Neural cell (in vitro differentiated cells): Measurements from ENCODE around the gene NFKBIA. TPM values are rescaled to one million over a fixed set of nuclear protein-coding genes. Genes with fewer than 3 reads are reported as not detected.
"Not testable (repeated sequence)": the region's sequence is repeated elsewhere in the genome, so short reads cannot be mapped to it uniquely, and the experiment has no call there.

ENCODE experiments used
- H2AFZ ChIP-seq: fragments of 200-600, 300-800 bp; sonication (generic), shearing (Covaris generic); 2 replicates; pipeline ENCODE4 v1.6.0; 2014; ENCODE audit warnings: low read depth, mild to moderate bottlenecking, antibody characterized with exemption, low read length, moderate library complexity
- H3F3A ChIP-seq: fragments of 200-600 bp; shearing (Covaris generic); 2 replicates; pipeline ENCODE4 v1.6.1; 2016; ENCODE audit warnings: mild to moderate bottlenecking, moderate library complexity, mixed read lengths, antibody characterized with exemption, low read length; ENCODE audit not compliant: insufficient read depth, poor library complexity, severe bottlenecking
- H3K27ac ChIP-seq: fragments of 200-600, 300-800 bp; sonication (generic), shearing (Covaris generic); 2 replicates; pipeline ENCODE4 v1.5.1; 2014; ENCODE audit warnings: mild to moderate bottlenecking, low read length, moderate library complexity
- H3K27me3 ChIP-seq: fragments of 300-800, 200-600 bp; sonication (generic), shearing (Covaris generic); 2 replicates; pipeline ENCODE4 v1.6.0; 2014; ENCODE audit warnings: mild to moderate bottlenecking, low read depth, low read length, moderate library complexity; ENCODE audit not compliant: insufficient read depth
- H3K36me3 ChIP-seq: fragments of 300-800, 200-600 bp; sonication (generic), shearing (Covaris generic); 2 replicates; pipeline ENCODE4 v1.5.1; 2014; ENCODE audit warnings: mild to moderate bottlenecking, antibody characterized with exemption, low read length, moderate library complexity; ENCODE audit not compliant: insufficient read depth
- H3K4me2 ChIP-seq: fragments of 300-800, 200-600 bp; sonication (generic), shearing (Covaris generic); 2 replicates; pipeline ENCODE4 v1.6.0; 2014; ENCODE audit warnings: mild to moderate bottlenecking, low read length
- H3K4me3 ChIP-seq: fragments of 300-800, 200-600 bp; sonication (generic), shearing (Covaris generic); 2 replicates; pipeline ENCODE4 v1.5.1; 2014; ENCODE audit warnings: mild to moderate bottlenecking, low read length, moderate library complexity
- H3K79me2 ChIP-seq: fragments of 200-600 bp; shearing (Covaris generic); replicated peaks from 2 replicates; pipeline ENCODE4 v1.6.0; 2014; ENCODE audit warnings: mild to moderate bottlenecking, low read length, moderate library complexity; ENCODE audit not compliant: insufficient read depth
- H3K9ac ChIP-seq: fragments of 300-800, 200-600 bp; sonication (generic), shearing (Covaris generic); 2 replicates; pipeline ENCODE4 v1.6.1; 2016; ENCODE audit warnings: mild to moderate bottlenecking, low read length, mixed read lengths
- H3K9me2 ChIP-seq: fragments of 200-600 bp; shearing (Covaris generic); 2 replicates; pipeline ENCODE4 v1.6.1; 2016; ENCODE audit warnings: mild to moderate bottlenecking, low read length, mixed read lengths; ENCODE audit not compliant: insufficient read depth
- H3K9me3 ChIP-seq: fragments of 200-600, 300-800 bp; sonication (generic), shearing (Covaris generic); 2 replicates; pipeline ENCODE4 v1.6.1; 2016; ENCODE audit warnings: mild to moderate bottlenecking, mixed run types, low read length, moderate library complexity, mixed read lengths
- H4K20me1 ChIP-seq: fragments of 200-600 bp; shearing (Covaris generic); 2 replicates; pipeline ENCODE4 v1.6.1; 2016; ENCODE audit warnings: mild to moderate bottlenecking, mixed run types; ENCODE audit not compliant: insufficient read depth
- CTCF ChIP-seq: fragments of 450-650 bp; IDR thresholded peaks from 2 replicates; pipeline ENCODE4 v1.5.1; 2014; ENCODE audit warnings: antibody characterized with exemption, mild to moderate bottlenecking, moderate library complexity; ENCODE audit not compliant: poor library complexity, severe bottlenecking
- EZH2 ChIP-seq: fragments of 200-600, 300-800 bp; shearing (Covaris generic), sonication (generic); IDR thresholded peaks from 2 replicates; pipeline ENCODE4 v1.6.1; 2014; ENCODE audit warnings: antibody characterized with exemption, low read length, borderline replicate concordance, mild to moderate bottlenecking; ENCODE audit not compliant: insufficient read depth, poor library complexity, severe bottlenecking
- MXI1 ChIP-seq: fragments of 450-650 bp; conservative IDR thresholded peaks from 2 replicates; pipeline ENCODE4 v1.6.1; 2014; ENCODE audit warnings: antibody characterized with exemption, mild to moderate bottlenecking; ENCODE audit not compliant: poor library complexity, severe bottlenecking
- POLR2AphosphoS5 ChIP-seq: IDR thresholded peaks from 2 replicates; pipeline ENCODE4 v1.6.1; 2012
- RAD21 ChIP-seq: fragments of 450-650 bp; conservative IDR thresholded peaks from 2 replicates; pipeline ENCODE4 v1.6.1; 2014; ENCODE audit warnings: antibody characterized with exemption, mild to moderate bottlenecking, moderate library complexity
- REST ChIP-seq: IDR thresholded peaks from 2 replicates; pipeline ENCODE4 v1.6.1; 2012; ENCODE audit warnings: borderline replicate concordance
- SMC3 ChIP-seq: fragments of 450-650 bp; conservative IDR thresholded peaks from 2 replicates; pipeline ENCODE4 v1.6.1; 2014; ENCODE audit warnings: antibody characterized with exemption, mild to moderate bottlenecking, moderate library complexity; ENCODE audit not compliant: poor library complexity
- polyA plus RNA-seq: library from polyadenylated mRNA; depleted of rRNA; stranded (reverse); fragments of >200 nt; gene quantifications from 2 replicates; pipeline ENCODE4 v1.2.3, GENCODE V29; 2014

NFKBIA gene
- polyA plus RNA-seq, 1 donor from 2014 or later = 48.8 TPM

GRCh38 chr14:35362911-35363374 lies 41.6 kb downstream of the NFKBIA start:
- no peaks in the 10 kb centered on the region for H3K27me3 ChIP-seq
- no peak overlapping the region for H3K4me3 ChIP-seq
- no peaks in the 10 kb centered on the region for H4K20me1 ChIP-seq
- H3K4me2 ChIP-seq = no peak overlapping the region
- no peaks in the 10 kb centered on the region for H3K79me2 ChIP-seq
- H3K9me3 ChIP-seq = no peaks in the 10 kb centered on the region
- H3K9me2 ChIP-seq = no peaks in the 10 kb centered on the region
- no peak overlapping the region for H2AFZ ChIP-seq
- H3K36me3 ChIP-seq = no peaks in the 10 kb centered on the region
- H3K27ac ChIP-seq = no peak overlapping the region
- no peak overlapping the region for H3K9ac ChIP-seq
- no peaks in the 10 kb centered on the region for H3F3A ChIP-seq
- TF ChIP-seq POLR2AphosphoS5 = no peak

- Histone ChIP-seq H3K4me3 (no peak overlapping the region), H3K27ac (no peak overlapping the region), H3K9me3 (no peaks in the 10 kb centered on the region), H3K4me2 (no peak overlapping the region), H3F3A (no peaks in the 10 kb centered on the region), H4K20me1 (no peaks in the 10 kb centered on the region), H3K9me2 (no peaks in the 10 kb centered on the region), H3K36me3 (no peaks in the 10 kb centered on the region), H3K9ac (no peak overlapping the region), H3K27me3 (no peaks in the 10 kb centered on the region), H3K79me2 (no peaks in the 10 kb centered on the region), H2AFZ (no peak overlapping the region)
- TF ChIP-seq CTCF (no peak), MXI1 (no peak), REST (no peak), RAD21 (no peak)
These were observed 42.1 kb downstream of the NFKBIA start for GRCh38 chr14:35362450-35362849.

- no peak for TF ChIP-seq RAD21
- TF ChIP-seq POLR2AphosphoS5 = no peak
- no peak for TF ChIP-seq MXI1
- TF ChIP-seq SMC3 = no peak
- no peak for TF ChIP-seq EZH2
- H3K79me2 ChIP-seq = no peaks in the 10 kb centered on the region
- H3K4me2 ChIP-seq = no peak overlapping the region
- no peaks in the 10 kb centered on the region for H4K20me1 ChIP-seq
- H3K9me3 ChIP-seq = no peaks in the 10 kb centered on the region
- H3K4me3 ChIP-seq = no peak overlapping the region
- H3K9me2 ChIP-seq = no peaks in the 10 kb centered on the region
- no peak overlapping the region for H3K27ac ChIP-seq
- H3K9ac ChIP-seq = no peak overlapping the region
- no peaks in the 10 kb centered on the region for H3K36me3 ChIP-seq
- H3K27me3 ChIP-seq = no peaks in the 10 kb centered on the region
- no peaks in the 10 kb centered on the region for H3F3A ChIP-seq
- no peak overlapping the region for H2AFZ ChIP-seq
These were observed 43.4 kb downstream of the NFKBIA start for GRCh38 chr14:35361141-35361480.

- not testable (repeated sequence) for H4K20me1 ChIP-seq, H3K4me2 ChIP-seq, H3K36me3 ChIP-seq, H3K9ac ChIP-seq, H3K9me2 ChIP-seq, H3K9me3 ChIP-seq, H2AFZ ChIP-seq, H3K27ac ChIP-seq, H3K4me3 ChIP-seq, H3K27me3 ChIP-seq, H3F3A ChIP-seq, H3K79me2 ChIP-seq
These were observed 44.9 kb downstream of the NFKBIA start for GRCh38 chr14:35359655-35360054.
